SK-N-SH (cell line): ENCODE data around the gene ZDHHC18. TPM values are rescaled to one million over a fixed set of nuclear protein-coding genes. Genes with fewer than 3 reads are reported as not detected.

ENCODE experiments used
- CTCF ChIA-PET: fragments of 300-600, 350-600 bp; formaldehyde crosslinking; extraction: SDS; loops from one replicate; lab custom pipeline; 2021; lab: Yijun Ruan, JAX
- POLR2A ChIA-PET: fragments of 350-600 bp; sonication (Branson Sonifier 250); formaldehyde crosslinking; extraction: SDS; loops from one replicate; lab custom pipeline; 2020; ENCODE audit warnings: antibody characterized with exemption, inconsistent platforms; lab: Yijun Ruan, JAX
- DNase-seq: peaks from one replicate; pipeline ENCODE4 v3.0.0; 2012
- H2AFZ ChIP-seq: fragments of 200-600 bp; sonication (generic); 2 replicates; pipeline ENCODE4 v1.8.1; 2016; ENCODE audit warnings: antibody characterized with exemption, mild to moderate bottlenecking, low read depth
- H3F3A ChIP-seq: fragments of 200-600 bp; sonication (generic); replicated peaks from 2 replicates; pipeline ENCODE3; 2016; ENCODE audit warnings: antibody characterized with exemption, mild to moderate bottlenecking; ENCODE audit not compliant: insufficient read depth
- H3K27ac ChIP-seq, 2 experiments: fragments of 200-500 bp in 1 of 2; fragments of 200-600 bp in 1 of 2; sonication (Bioruptor generic) in 1 of 2; sonication (generic), shearing (Covaris generic) in 1 of 2; 2 replicates each; pipeline versions ENCODE4 v1.5.1 to v1.6.1; 2014 to 2016; ENCODE audit warnings: low read depth in 2 of 2, inconsistent platforms in 1 of 2, low read length in 1 of 2, mild to moderate bottlenecking in 1 of 2, mixed read lengths in 1 of 2
- H3K27me3 ChIP-seq: fragments of 200-600 bp; sonication (generic), shearing (Covaris generic); 2 replicates; pipeline ENCODE4 v1.6.1; 2016; ENCODE audit warnings: mixed run types; ENCODE audit not compliant: insufficient read depth
- H3K36me3 ChIP-seq, 2 experiments: fragments of 200-500 bp in 1 of 2; fragments of 200-600 bp in 1 of 2; sonication (Bioruptor generic) in 1 of 2; sonication (generic) in 1 of 2; replicated peaks in 1 of 2; 2 replicates each; pipeline versions ENCODE3 to v1.5.1; 2014 to 2016; ENCODE audit warnings: low read length in 1 of 2, mild to moderate bottlenecking in 1 of 2; ENCODE audit not compliant: insufficient read depth in 2 of 2, control insufficient read depth in 1 of 2
- H3K4me1 ChIP-seq, 2 experiments: fragments of 200-500 bp in 1 of 2; fragments of 200-600 bp in 1 of 2; sonication (Bioruptor generic) in 1 of 2; sonication (generic), shearing (Covaris generic) in 1 of 2; 2 replicates each; pipeline versions ENCODE4 v1.5.1 to v1.6.1; 2014 to 2016; ENCODE audit warnings: low read depth in 1 of 2, low read length in 1 of 2, mixed run types in 1 of 2; ENCODE audit not compliant: insufficient read depth in 2 of 2, control insufficient read depth in 1 of 2
- H3K4me2 ChIP-seq: fragments of 200-600 bp; sonication (generic), shearing (Covaris generic); 2 replicates; pipeline ENCODE4 v1.6.1; 2017; ENCODE audit warnings: mixed run types
- H3K4me3 ChIP-seq, 2 experiments: fragments of 200-500 bp in 1 of 2; fragments of 200-600 bp in 1 of 2; sonication (Bioruptor generic) in 1 of 2; sonication (generic), shearing (Covaris generic) in 1 of 2; 2 replicates each; pipeline versions ENCODE4 v1.5.1 to v1.8.1; 2014 to 2016; ENCODE audit warnings: low read depth in 2 of 2, inconsistent platforms in 1 of 2, low read length in 1 of 2, mild to moderate bottlenecking in 1 of 2, mixed read lengths in 1 of 2, moderate library complexity in 1 of 2
- H3K79me2 ChIP-seq: fragments of 200-600 bp; sonication (generic); 2 replicates; pipeline ENCODE4 v1.8.1; 2017; ENCODE audit warnings: mild to moderate bottlenecking; ENCODE audit not compliant: insufficient read depth
- H3K9ac ChIP-seq: fragments of 200-600 bp; sonication (generic); 2 replicates; pipeline ENCODE4 v1.6.1; 2017; ENCODE audit warnings: mixed run types
- H3K9me2 ChIP-seq: fragments of 200-600 bp; sonication (generic); 2 replicates; pipeline ENCODE4 v1.6.1; 2017; ENCODE audit warnings: mixed run types
- H3K9me3 ChIP-seq: fragments of 200-600 bp; sonication (generic); 2 replicates; pipeline ENCODE4 v1.6.1; 2017; ENCODE audit warnings: mixed run types, mild to moderate bottlenecking, moderate library complexity
- H4K20me1 ChIP-seq: fragments of 200-600 bp; sonication (generic); 2 replicates; pipeline ENCODE4 v1.6.1; 2017; ENCODE audit warnings: mild to moderate bottlenecking, mixed run types; ENCODE audit not compliant: insufficient read depth
- CHD2 ChIP-seq: fragments of 150-350 bp; IDR thresholded peaks from 2 replicates; pipeline ENCODE4 v1.6.1; 2018; ENCODE audit warnings: low read length; ENCODE audit not compliant: partially characterized antibody
- ELF1 ChIP-seq: IDR thresholded peaks from 2 replicates; pipeline ENCODE4 v1.4.0; 2012
- EZH2phosphoT487 ChIP-seq: fragments of 200-600 bp; sonication (generic); IDR thresholded peaks from 2 replicates; pipeline ENCODE4 v1.6.1; 2017; ENCODE audit warnings: low read depth, mixed run types, mild to moderate bottlenecking, antibody characterized with exemption, moderate library complexity, borderline replicate concordance
- FOSL2 ChIP-seq: IDR thresholded peaks from 2 replicates; pipeline ENCODE4 v1.4.0; 2012; ENCODE audit warnings: low read depth, mild to moderate bottlenecking, moderate library complexity, borderline replicate concordance
- FOXJ3 ChIP-seq: sonication (generic); formaldehyde crosslinking; IDR thresholded peaks from 2 replicates; pipeline ENCODE4 v1.5.1; 2020; ENCODE audit warnings: mild to moderate bottlenecking, missing genetic modification reagents
- FOXM1 ChIP-seq: IDR thresholded peaks from 2 replicates; pipeline ENCODE4 v1.4.0; 2012; ENCODE audit warnings: low read depth, mild to moderate bottlenecking
- GABPA ChIP-seq: IDR thresholded peaks from 2 replicates; pipeline ENCODE4 v1.4.0; 2012; ENCODE audit warnings: low read depth, mild to moderate bottlenecking
- IRF3 ChIP-seq: fragments of 150-350 bp; IDR thresholded peaks from 2 replicates; pipeline ENCODE4 v1.6.1; 2016; ENCODE audit warnings: mild to moderate bottlenecking, low read depth, low read length
- NRF1 ChIP-seq: IDR thresholded peaks from 2 replicates; pipeline ENCODE4 v1.6.1; 2012; ENCODE audit warnings: low read depth, mild to moderate bottlenecking, low read length
- RAD21 ChIP-seq: IDR thresholded peaks from 2 replicates; pipeline ENCODE4 v1.6.1; 2012; ENCODE audit warnings: mild to moderate bottlenecking, low read length
- RXRA ChIP-seq: IDR thresholded peaks from 2 replicates; pipeline ENCODE4 v1.4.0; 2012; ENCODE audit warnings: low read depth, mild to moderate bottlenecking, borderline replicate concordance
- SIN3A ChIP-seq: IDR thresholded peaks from 2 replicates; pipeline ENCODE4 v1.6.1; 2012; ENCODE audit warnings: low read depth, mild to moderate bottlenecking, low read length, moderate library complexity, borderline replicate concordance
- TAF1 ChIP-seq: IDR thresholded peaks from 2 replicates; pipeline ENCODE4 v1.6.1; 2012; ENCODE audit warnings: low read depth, mild to moderate bottlenecking, low read length, moderate library complexity, borderline replicate concordance
- USF2 ChIP-seq: fragments of 150-350 bp; IDR thresholded peaks from 2 replicates; pipeline ENCODE4 v1.6.1; 2017; ENCODE audit warnings: antibody characterized with exemption, low read length, low read depth, borderline replicate concordance
- ZBTB33 ChIP-seq: IDR thresholded peaks from 2 replicates; pipeline ENCODE4 v1.4.0; 2012; ENCODE audit warnings: low read depth, borderline replicate concordance
- WGBS: methylation state at CpG from one replicate; pipeline ENCODE4 v1.1.6; 2017; ENCODE audit warnings: low lambda C conversion rate; 5-methylcytosine and 5-hydroxymethylcytosine counted together
- polyA plus RNA-seq, 3 experiments: library from polyadenylated mRNA; depleted of rRNA; stranded (reverse); fragments of >200 nt; gene quantifications; 2 replicates each; pipeline ENCODE4 v1.2.3, GENCODE V29; 2012

Gene ZDHHC18
- polyA plus RNA-seq, 1 of the 3 experiments (the other 2 are of a cell fraction) = 33.0 TPM

GRCh38 chr1:26894263-26894662, 67.8 kb downstream of the ZDHHC18 start:
- CTCF ChIA-PET = no interaction called here
- Histone ChIP-seq H3K9ac (no peak overlapping the region), H3K9me3 (no peaks in the 10 kb centered on the region), H4K20me1 (no peaks in the 10 kb centered on the region), H3F3A (peaks cover 8% of the 10 kb centered on the region), H3K27me3 (no peaks in the 10 kb centered on the region), H3K27ac (no peak overlapping the region), H3K9me2 (no peaks in the 10 kb centered on the region), H3K4me3 (no peak overlapping the region), H2AFZ (no peak overlapping the region), H3K79me2 (peaks cover 35% of the 10 kb centered on the region), H3K4me1 (peaks cover 7 to 11% of the 10 kb centered on the region in 2 experiments; a peak in 3 of 4 replicates), H3K4me2 (no peak overlapping the region), H3K36me3 (peaks cover 27 to 32% of the 10 kb centered on the region in 2 experiments)
- TF ChIP-seq RXRA = no peak
- TF ChIP-seq SIN3A = no peak
- TF ChIP-seq FOXM1 = no peak
- TF ChIP-seq TAF1 = no peak
- no peak for TF ChIP-seq EZH2phosphoT487
- no peak for TF ChIP-seq RAD21
- TF ChIP-seq FOXJ3 (CRISPR knock-in tag) = no peak
- no peak for TF ChIP-seq USF2
- TF ChIP-seq GABPA = no peak
- no peak for TF ChIP-seq IRF3
- no peak for TF ChIP-seq FOSL2
- no peak for DNase-seq
- 96% methylated on average over 13 of the region's 13 CpGs for WGBS
- POLR2A ChIA-PET = no interaction called here

- H3K4me1 ChIP-seq = peaks cover 4 to 9% of the 10 kb centered on the region in 2 experiments; a peak in 3 of 4 replicates
- no peak for DNase-seq
- H3K4me2 ChIP-seq = no peak overlapping the region
- H3K27me3 ChIP-seq = no peaks in the 10 kb centered on the region
- H2AFZ ChIP-seq = no peak overlapping the region
- H3K79me2 ChIP-seq = peaks cover 34% of the 10 kb centered on the region
- H4K20me1 ChIP-seq = no peaks in the 10 kb centered on the region
- TF ChIP-seq ELF1 (no peak), ZBTB33 (no peak), NRF1 (no peak), CHD2 (no peak), EZH2phosphoT487 (no peak)
- H3K27ac ChIP-seq = no peak overlapping the region
- no peaks in the 10 kb centered on the region for H3K9me3 ChIP-seq
- no peak overlapping the region for H3K9ac ChIP-seq
- POLR2A ChIA-PET = no interaction called here
- H3K4me3 ChIP-seq = no peak overlapping the region
- CTCF ChIA-PET = no interaction called here
- H3K9me2 ChIP-seq = no peaks in the 10 kb centered on the region
- no peaks in the 10 kb centered on the region for H3F3A ChIP-seq
- 86% methylated on average over 9 of the region's 9 CpGs for WGBS
- peaks cover 23 to 31% of the 10 kb centered on the region in 2 experiments for H3K36me3 ChIP-seq
These were observed 70.9 kb downstream of the ZDHHC18 start for GRCh38 chr1:26897351-26897750.
